D721Med (cell line): ENCODE data around the gene SYT15B.
"Not testable (repeated sequence)": the region's sequence is repeated elsewhere in the genome, so short reads cannot be mapped to it uniquely, and the experiment has no call there.

Experiments used
- DNase-seq: peaks from one replicate; pipeline ENCODE4 v3.0.0; 2011; ENCODE audit warnings: low spot score; ENCODE audit not compliant: insufficient read length
- FAIRE-seq: peaks from 2 replicates; lab custom pipeline; 2011; peaks lifted over from hg19 to GRCh38; lab: Jason Lieb, UNC

Gene SYT15B

DNA sequence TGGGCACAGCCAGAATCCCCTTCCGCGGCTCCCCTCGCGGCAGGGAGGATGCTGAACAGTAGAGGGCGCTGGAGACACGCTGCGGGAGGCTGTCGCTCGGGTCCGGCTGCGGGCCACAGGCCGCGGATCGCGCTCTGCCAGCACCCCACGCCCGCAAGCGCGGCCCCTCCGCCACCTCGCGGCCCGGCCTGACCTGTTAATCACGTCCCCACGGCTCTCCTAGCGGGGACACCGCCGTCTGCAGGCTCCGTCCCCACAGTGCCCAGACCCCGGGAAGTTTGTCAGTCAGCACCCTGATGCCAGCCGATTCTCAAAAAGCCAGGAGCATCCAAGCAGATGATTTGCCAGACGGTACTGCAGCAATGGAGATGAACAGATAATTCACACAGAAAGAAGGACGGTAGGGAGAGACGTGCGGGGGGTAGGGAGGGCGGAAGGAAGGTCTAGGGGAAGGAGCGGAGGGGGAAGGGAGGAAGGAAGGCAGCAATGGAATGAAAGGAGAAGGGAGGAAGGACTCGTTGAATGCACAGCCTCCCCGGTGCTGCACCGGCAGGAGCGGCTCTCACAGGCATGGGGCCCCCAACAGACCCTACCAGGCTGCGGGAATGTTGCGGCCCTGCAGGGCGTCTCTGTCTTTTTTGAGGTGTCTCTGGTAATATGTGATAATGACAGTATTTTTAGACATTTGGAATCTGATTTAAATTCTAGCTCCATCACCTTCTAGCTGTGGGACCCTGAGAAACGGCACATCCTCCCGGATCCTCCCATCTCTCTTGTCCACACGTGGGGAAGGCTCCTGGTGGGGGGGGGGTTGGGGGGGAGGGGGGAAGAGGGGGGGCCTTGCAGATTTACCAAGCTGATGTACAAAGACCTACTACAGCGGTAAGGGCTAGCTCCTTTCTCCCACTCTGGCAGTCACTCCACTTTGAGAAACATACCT lies 19.5 kb downstream of the SYT15B start:
- not testable (repeated sequence) for FAIRE-seq
- DNase-seq: peak; percentile 0

DNA sequence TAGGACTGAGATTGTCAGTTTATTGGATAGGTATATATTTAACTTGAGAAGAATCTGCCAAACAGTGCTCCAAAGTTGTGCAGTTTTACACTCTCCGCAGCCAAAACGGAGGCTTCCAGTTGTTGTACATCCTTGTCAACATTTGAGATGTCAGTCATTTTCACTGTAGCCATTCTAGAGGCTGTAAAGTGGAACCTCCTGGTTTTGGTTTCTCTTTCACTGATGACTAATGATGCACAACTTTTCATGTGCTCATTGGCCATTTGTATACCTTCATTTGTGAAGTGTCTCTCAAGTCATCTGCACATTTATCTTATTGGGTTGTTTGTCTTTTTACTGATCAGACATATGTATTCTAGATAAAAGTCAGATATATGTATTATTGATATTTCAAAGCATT lies 22.5 kb downstream of the SYT15B start:
- not testable (repeated sequence) for DNase-seq, FAIRE-seq

DNA sequence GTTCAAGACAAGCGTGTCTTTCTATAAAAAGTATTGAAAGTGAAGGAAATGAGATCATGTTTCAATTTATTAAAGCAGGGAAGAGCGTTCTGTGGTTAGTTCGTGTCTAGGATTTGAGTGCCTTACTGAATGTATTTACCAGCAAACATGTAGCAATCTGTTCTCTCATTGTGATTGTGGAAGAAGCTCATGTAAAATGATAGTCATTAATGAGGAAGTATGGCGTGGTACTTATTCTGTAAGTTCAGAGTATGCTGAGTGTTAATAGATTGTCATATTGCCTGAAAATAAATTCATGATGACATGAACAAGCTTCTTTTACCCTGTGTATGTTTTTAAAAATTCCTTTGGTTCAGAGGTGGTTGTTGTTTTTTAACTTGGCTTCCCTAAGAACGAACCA lies 32.5 kb downstream of the SYT15B start:
- not testable (repeated sequence) for FAIRE-seq, DNase-seq

DNA sequence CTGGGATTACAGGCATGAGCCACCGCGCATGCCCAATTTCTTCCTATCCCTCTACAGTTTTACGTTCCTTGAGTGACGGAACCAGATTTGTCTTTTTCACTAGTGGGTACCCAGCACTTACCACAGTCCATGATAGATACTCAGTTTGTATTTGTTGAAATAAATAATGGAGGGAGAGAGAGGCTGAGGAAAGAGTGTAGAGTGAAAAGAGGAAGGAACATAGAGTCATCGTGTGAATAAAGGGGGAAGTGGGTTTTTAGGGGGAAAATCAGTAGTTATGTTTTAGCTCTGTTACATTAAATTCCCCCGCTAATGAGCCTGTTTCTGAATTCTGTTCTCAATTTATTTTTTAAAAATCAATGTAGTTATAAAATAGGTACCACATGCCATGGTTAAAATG lies 37.7 kb downstream of the SYT15B start:
- not testable (repeated sequence) for DNase-seq, FAIRE-seq

DNA sequence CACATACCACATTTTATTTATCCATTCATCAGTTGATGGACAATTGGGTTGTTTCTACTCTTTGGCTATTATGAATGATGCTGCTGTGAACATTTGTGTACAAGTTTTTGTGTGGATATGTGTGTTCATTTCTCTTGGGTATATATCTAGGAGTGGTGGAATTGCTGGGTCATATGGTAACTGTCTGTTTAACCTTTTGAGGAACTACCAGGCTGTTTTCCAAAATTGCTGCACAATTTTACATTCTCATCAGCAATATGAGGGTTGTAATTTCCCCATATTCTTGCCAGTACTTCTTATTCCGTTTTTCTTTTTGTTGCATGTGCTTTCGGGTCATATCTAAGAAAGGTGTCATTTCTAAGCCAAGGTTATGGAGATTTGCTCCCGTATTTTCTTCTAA lies 38.3 kb downstream of the SYT15B start:
- not testable (repeated sequence) for FAIRE-seq, DNase-seq

DNA sequence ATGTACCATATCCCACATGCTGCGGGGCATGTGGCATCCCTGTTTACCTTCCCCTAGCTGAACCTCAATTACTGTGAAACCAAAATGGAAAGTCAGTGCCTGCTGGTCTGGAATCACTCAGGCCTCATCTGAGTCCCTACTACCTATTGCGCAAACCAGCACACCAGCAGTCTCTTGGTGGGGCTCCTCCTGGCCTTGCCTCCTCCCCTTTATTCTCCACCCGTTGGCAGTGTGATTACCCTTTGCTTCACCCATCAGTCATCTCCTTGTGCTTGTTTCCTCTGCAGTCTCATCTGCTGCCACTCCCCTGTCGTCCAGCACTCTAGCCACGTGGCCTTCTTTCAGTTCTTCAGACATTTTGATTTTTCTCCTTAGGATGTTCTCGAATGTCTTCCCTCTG lies 39.3 kb downstream of the SYT15B start:
- DNase-seq: not testable (repeated sequence)

DNA sequence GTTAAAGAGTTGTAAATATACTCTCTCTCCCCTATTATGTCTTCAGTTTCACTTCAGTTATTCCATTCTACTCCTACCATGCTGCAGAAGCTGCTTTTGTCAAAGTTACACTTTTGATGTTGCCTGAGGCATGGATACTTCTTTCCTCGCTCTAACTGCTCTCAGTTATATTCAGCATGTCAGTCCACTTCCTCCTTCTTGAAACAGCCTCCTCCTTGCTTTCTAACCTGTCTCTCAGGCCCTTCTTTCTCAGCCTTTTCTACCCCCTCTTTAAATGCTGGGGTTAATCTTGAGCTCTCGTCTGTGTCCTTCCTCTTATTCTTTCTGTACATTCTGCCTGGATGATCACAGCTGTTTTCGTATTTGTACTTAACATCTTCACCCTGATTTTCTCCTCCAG lies 40.0 kb downstream of the SYT15B start:
- not testable (repeated sequence) for FAIRE-seq, DNase-seq

More for the DNA sequence above, 39.3 kb downstream of the SYT15B start:
- FAIRE-seq: not testable (repeated sequence)

DNA sequence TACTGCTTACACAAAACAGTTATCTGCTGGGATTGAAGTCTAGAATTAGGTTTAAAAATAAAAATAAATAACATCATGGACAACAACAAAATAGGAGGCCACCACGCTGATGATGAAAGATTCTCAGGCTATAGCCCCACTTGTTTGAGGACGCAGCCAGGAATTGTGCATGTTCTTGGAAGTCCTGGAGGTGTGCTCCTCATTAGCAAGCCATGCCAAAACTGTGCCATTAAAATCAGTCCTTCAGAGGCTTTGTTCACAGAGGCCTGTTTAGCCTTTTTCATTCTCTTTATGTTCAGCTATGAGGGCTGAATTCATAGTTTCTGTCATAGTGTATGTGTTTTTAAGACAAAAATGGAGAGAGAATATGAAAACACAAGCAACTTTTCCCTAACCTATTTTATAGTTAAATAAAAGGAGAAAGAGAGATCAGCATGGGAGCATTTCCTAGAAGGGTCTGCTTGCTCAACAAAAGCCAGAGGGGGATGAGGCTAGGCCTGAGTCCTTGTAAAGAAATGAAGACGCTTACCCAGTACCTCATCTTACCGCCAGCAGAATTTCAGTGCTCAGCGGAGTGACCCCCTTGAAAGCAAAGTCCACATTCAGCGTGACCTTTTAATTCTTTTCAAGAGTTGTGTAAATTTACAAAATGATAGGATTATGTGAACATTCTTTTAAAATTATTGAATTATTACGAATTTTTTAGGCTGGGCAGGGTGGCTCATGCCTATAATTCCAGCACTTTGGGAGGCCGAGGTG lies 46.2 kb downstream of the SYT15B start:
- not testable (repeated sequence) for DNase-seq

More for the DNA sequence above, 46.2 kb downstream of the SYT15B start:
- not testable (repeated sequence) for FAIRE-seq
